GM23338 (cell line): ENCODE data around the gene MED9. TPM values are rescaled to one million over a fixed set of nuclear protein-coding genes. Genes with fewer than 3 reads are reported as not detected.

Experiments
- ATAC-seq: fragments of 200-7000 bp; cut with Tn5 transposase; 3 replicates; pipeline ENCODE4 v1.9.1; 2020
- DNase-seq: peaks from one replicate; pipeline ENCODE4 v3.0.0-alpha.2; 2015; ENCODE audit warnings: low spot score
- H2AFZ ChIP-seq: fragments of 200-600 bp; sonication (generic); 2 replicates; pipeline ENCODE4 v1.8.0; 2016; ENCODE audit warnings: antibody characterized with exemption, mild to moderate bottlenecking, moderate library complexity
- H3F3A ChIP-seq: fragments of 200-600 bp; sonication (generic); replicated peaks from 2 replicates; pipeline ENCODE4 v1.8.0; 2017; ENCODE audit warnings: antibody characterized with exemption, mixed run types, low read depth
- H3K27ac ChIP-seq: fragments of 200-600 bp; sonication (generic); 2 replicates; pipeline ENCODE4 v1.6.1; 2016; ENCODE audit warnings: low read depth
- H3K27me3 ChIP-seq: fragments of 200-600 bp; sonication (generic); 2 replicates; pipeline ENCODE4 v1.8.0; 2016; ENCODE audit warnings: mild to moderate bottlenecking, mixed run types, moderate library complexity; ENCODE audit not compliant: insufficient read depth
- H3K36me3 ChIP-seq: fragments of 200-600 bp; sonication (generic); 2 replicates; pipeline ENCODE4 v1.8.0; 2016; ENCODE audit warnings: mild to moderate bottlenecking; ENCODE audit not compliant: insufficient read depth
- H3K4me1 ChIP-seq: fragments of 200-600 bp; sonication (generic); 2 replicates; pipeline ENCODE4 v1.8.0; 2016; ENCODE audit warnings: mild to moderate bottlenecking, moderate library complexity; ENCODE audit not compliant: insufficient read depth
- H3K4me2 ChIP-seq: fragments of 200-600 bp; sonication (generic); 2 replicates; pipeline ENCODE4 v1.7.1; 2017; ENCODE audit warnings: mixed run types
- H3K4me3 ChIP-seq: fragments of 200-600 bp; sonication (generic); 2 replicates; pipeline ENCODE4 v1.6.1; 2016; ENCODE audit warnings: mixed run types
- H3K79me2 ChIP-seq: fragments of 200-600 bp; sonication (generic); replicated peaks from 2 replicates; pipeline ENCODE4 v1.8.0; 2017; ENCODE audit warnings: mild to moderate bottlenecking; ENCODE audit not compliant: insufficient read depth
- H3K9me2 ChIP-seq: fragments of 200-600 bp; sonication (generic); 2 replicates; pipeline ENCODE4 v1.8.0; 2017; ENCODE audit not compliant: insufficient read depth
- H4K20me1 ChIP-seq: fragments of 200-600 bp; sonication (generic); replicated peaks from 2 replicates; pipeline ENCODE4 v1.8.0; 2017; ENCODE audit warnings: mild to moderate bottlenecking; ENCODE audit not compliant: insufficient read depth
- H3K27ac Mint-ChIP-seq: 2 replicates; pipeline ENCODE4 v1.8.0; 2020; ENCODE audit warnings: inconsistent platforms, mild to moderate bottlenecking, moderate library complexity, mixed read lengths
- H3K27me3 Mint-ChIP-seq: 3 replicates; pipeline ENCODE4 v1.8.0; 2022; ENCODE audit warnings: low read depth, mild to moderate bottlenecking, moderate library complexity, mixed read lengths, inconsistent platforms; ENCODE audit not compliant: insufficient read depth, poor library complexity
- H3K36me3 Mint-ChIP-seq: 3 replicates; pipeline ENCODE4 v1.8.0; 2021; ENCODE audit warnings: low read depth, mild to moderate bottlenecking, inconsistent platforms, moderate library complexity, mixed read lengths
- H3K4me1 Mint-ChIP-seq: 3 replicates; pipeline ENCODE4 v1.8.0; 2020; ENCODE audit warnings: mild to moderate bottlenecking, inconsistent platforms, mixed read lengths
- H3K4me3 Mint-ChIP-seq: 3 replicates; pipeline ENCODE4 v1.8.0; 2021; ENCODE audit warnings: moderate library complexity, mild to moderate bottlenecking, inconsistent platforms, mixed read lengths
- H3K9me3 Mint-ChIP-seq: 3 replicates; pipeline ENCODE4 v1.8.0; 2020; ENCODE audit warnings: moderate library complexity, mild to moderate bottlenecking, inconsistent platforms, mixed read lengths
- CREB1 ChIP-seq: fragments of 250-450 bp; sonication (Bioruptor Pico); IDR thresholded peaks from 2 replicates; pipeline ENCODE4 v1.5.0; 2020; ENCODE audit warnings: low read depth, mild to moderate bottlenecking, moderate library complexity
- EZH2phosphoT487 ChIP-seq: fragments of 200-600 bp; sonication (generic); IDR thresholded peaks from one replicate; pipeline ENCODE4 v1.8.1; 2018; ENCODE audit warnings: antibody characterized with exemption; ENCODE audit not compliant: unreplicated experiment
- NANOG ChIP-seq: IDR thresholded peaks from 2 replicates; pipeline ENCODE4 v1.6.1; 2016; ENCODE audit warnings: antibody characterized with exemption, borderline replicate concordance
- POLR2AphosphoS5 ChIP-seq: IDR thresholded peaks from 2 replicates; pipeline ENCODE4 v1.6.1; 2016; ENCODE audit warnings: antibody characterized with exemption, low read depth
- ZNF114 ChIP-seq: fragments of 250-450 bp; sonication (Bioruptor Pico); IDR thresholded peaks from 2 replicates; pipeline ENCODE4 v1.5.0; 2020; ENCODE audit warnings: mild to moderate bottlenecking, moderate library complexity
- ZNF331 ChIP-seq: fragments of 250-450 bp; sonication (Bioruptor Pico); IDR thresholded peaks from 2 replicates; pipeline ENCODE4 v1.5.0; 2020; ENCODE audit warnings: low read depth, mild to moderate bottlenecking, moderate library complexity
- polyA plus RNA-seq: library from polyadenylated mRNA; unstranded; fragments of >200 nt; fragmentation: Nextera tagmentation; extraction: Ambion mirVana; gene quantifications from 2 replicates; pipeline ENCODE4 v1.2.1, GENCODE V29; 2016
- total RNA-seq: library from RNA; depleted of rRNA; stranded (reverse); fragments of >200 nt; shearing (Covaris generic); gene quantifications from 2 replicates; pipeline ENCODE4 v1.2.3, GENCODE V29; 2014
- TF ChIP-seq, protein P1 (sequence below): IDR thresholded peaks from one replicate; pipeline ENCODE4 v1.6.1; 2018; ENCODE audit warnings: antibody characterized with exemption; ENCODE audit not compliant: unreplicated experiment
- TF ChIP-seq, protein P2 (sequence below), 2 experiments: fragments of 200-600 bp in 1 of 2; sonication (generic) in 1 of 2; conservative IDR thresholded peaks; 2 replicates each; pipeline versions ENCODE4 v1.5.1 to v1.6.1; 2016 to 2017; ENCODE audit warnings: antibody characterized with exemption in 2 of 2, low read depth in 2 of 2, mild to moderate bottlenecking in 2 of 2, moderate library complexity in 1 of 2
- TF ChIP-seq, protein P3 (sequence below): IDR thresholded peaks from 2 replicates; pipeline ENCODE4 v1.6.1; 2016; ENCODE audit warnings: antibody characterized with exemption

The MED9 gene
- total and polyA plus RNA-seq, 2 experiments from 2014 or later, result 17.3 to 19.9 TPM

DNA sequence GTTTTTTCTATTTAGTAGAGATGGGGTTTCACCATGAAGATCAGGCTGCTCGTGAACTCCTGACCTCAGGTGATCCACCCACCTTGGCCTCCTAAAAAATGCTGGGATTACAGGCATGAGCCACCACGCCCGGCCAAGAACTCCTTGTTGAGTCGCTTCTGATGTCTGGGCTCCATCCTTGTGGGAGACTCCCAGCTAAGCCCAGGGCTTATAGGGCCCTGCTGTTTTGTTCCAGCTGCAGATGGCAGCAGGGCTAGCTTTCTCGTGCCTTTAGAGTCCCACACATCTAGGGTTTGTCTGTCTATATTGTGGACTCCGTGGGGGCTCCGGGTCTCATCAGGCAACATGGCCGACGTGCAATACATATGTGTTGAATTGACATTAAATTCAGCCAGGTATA lies 39.3 kb upstream of the MED9 start:
- DNase-seq (no peak), ATAC-seq (no peak)
- Histone ChIP-seq H4K20me1 (no peaks in the 10 kb centered on the region), H3K79me2 (no peaks in the 10 kb centered on the region), H3K4me1 (peaks cover 5% of the 10 kb centered on the region; the same call in 1 of the 2 replicates), H3K4me3 (no peak overlapping the region), H3K27me3 (no peaks in the 10 kb centered on the region), H3K36me3 (no peaks in the 10 kb centered on the region), H3K9me2 (no peaks in the 10 kb centered on the region), H3K4me2 (no peak overlapping the region), H3F3A (no peaks in the 10 kb centered on the region), H3K27ac (no peak overlapping the region), H2AFZ (no peak overlapping the region)
- TF ChIP-seq, protein P1, sequence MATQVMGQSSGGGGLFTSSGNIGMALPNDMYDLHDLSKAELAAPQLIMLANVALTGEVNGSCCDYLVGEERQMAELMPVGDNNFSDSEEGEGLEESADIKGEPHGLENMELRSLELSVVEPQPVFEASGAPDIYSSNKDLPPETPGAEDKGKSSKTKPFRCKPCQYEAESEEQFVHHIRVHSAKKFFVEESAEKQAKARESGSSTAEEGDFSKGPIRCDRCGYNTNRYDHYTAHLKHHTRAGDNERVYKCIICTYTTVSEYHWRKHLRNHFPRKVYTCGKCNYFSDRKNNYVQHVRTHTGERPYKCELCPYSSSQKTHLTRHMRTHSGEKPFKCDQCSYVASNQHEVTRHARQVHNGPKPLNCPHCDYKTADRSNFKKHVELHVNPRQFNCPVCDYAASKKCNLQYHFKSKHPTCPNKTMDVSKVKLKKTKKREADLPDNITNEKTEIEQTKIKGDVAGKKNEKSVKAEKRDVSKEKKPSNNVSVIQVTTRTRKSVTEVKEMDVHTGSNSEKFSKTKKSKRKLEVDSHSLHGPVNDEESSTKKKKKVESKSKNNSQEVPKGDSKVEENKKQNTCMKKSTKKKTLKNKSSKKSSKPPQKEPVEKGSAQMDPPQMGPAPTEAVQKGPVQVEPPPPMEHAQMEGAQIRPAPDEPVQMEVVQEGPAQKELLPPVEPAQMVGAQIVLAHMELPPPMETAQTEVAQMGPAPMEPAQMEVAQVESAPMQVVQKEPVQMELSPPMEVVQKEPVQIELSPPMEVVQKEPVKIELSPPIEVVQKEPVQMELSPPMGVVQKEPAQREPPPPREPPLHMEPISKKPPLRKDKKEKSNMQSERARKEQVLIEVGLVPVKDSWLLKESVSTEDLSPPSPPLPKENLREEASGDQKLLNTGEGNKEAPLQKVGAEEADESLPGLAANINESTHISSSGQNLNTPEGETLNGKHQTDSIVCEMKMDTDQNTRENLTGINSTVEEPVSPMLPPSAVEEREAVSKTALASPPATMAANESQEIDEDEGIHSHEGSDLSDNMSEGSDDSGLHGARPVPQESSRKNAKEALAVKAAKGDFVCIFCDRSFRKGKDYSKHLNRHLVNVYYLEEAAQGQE, result no peak
- TF ChIP-seq POLR2AphosphoS5 (no peak), ZNF331 (no peak), EZH2phosphoT487 (no peak), ZNF114 (CRISPR knock-in tag) (no peak), NANOG (no peak)
- TF ChIP-seq, protein P2, sequence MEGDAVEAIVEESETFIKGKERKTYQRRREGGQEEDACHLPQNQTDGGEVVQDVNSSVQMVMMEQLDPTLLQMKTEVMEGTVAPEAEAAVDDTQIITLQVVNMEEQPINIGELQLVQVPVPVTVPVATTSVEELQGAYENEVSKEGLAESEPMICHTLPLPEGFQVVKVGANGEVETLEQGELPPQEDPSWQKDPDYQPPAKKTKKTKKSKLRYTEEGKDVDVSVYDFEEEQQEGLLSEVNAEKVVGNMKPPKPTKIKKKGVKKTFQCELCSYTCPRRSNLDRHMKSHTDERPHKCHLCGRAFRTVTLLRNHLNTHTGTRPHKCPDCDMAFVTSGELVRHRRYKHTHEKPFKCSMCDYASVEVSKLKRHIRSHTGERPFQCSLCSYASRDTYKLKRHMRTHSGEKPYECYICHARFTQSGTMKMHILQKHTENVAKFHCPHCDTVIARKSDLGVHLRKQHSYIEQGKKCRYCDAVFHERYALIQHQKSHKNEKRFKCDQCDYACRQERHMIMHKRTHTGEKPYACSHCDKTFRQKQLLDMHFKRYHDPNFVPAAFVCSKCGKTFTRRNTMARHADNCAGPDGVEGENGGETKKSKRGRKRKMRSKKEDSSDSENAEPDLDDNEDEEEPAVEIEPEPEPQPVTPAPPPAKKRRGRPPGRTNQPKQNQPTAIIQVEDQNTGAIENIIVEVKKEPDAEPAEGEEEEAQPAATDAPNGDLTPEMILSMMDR (conservative IDR thresholded peaks at IDR 0.05; ENCODE audit: low read depth in 2 of 2), result no peak
- TF ChIP-seq, protein P3, sequence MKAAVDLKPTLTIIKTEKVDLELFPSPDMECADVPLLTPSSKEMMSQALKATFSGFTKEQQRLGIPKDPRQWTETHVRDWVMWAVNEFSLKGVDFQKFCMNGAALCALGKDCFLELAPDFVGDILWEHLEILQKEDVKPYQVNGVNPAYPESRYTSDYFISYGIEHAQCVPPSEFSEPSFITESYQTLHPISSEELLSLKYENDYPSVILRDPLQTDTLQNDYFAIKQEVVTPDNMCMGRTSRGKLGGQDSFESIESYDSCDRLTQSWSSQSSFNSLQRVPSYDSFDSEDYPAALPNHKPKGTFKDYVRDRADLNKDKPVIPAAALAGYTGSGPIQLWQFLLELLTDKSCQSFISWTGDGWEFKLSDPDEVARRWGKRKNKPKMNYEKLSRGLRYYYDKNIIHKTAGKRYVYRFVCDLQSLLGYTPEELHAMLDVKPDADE, result no peak
- Mint-ChIP-seq H3K27ac (no peak overlapping the region), H3K36me3 (no peaks in the 10 kb centered on the region), H3K27me3 (peaks cover 8% of the 10 kb centered on the region), H3K4me3 (no peak overlapping the region), H3K4me1 (peaks cover 7% of the 10 kb centered on the region; the same call in 2 of the 3 replicates), H3K9me3 (peaks cover 3% of the 10 kb centered on the region; the same call in 1 of the 3 replicates)

DNA sequence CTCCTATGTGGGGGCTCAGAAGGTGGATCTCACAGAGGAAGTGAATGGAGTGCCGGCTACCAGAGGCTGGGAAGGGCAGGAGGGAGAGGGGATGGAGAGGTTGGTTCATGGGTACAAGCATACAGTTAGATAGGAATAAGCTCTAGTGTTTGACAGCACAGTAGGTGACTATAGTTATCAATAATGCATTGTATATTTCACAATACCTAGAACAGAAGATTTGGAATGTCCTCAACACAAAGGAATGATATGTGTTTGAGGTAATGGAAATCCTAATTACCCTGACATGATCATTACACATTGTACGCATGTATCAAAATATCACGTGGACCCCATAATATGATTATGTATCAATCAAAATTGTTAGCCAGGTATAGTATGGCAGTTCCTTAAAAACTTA lies 38.9 kb upstream of the MED9 start:
- Mint-ChIP-seq H3K27ac (no peak overlapping the region), H3K9me3 (peaks cover 3% of the 10 kb centered on the region; the same call in 1 of the 3 replicates), H3K4me3 (no peak overlapping the region), H3K4me1 (peaks cover 7% of the 10 kb centered on the region; the same call in 2 of the 3 replicates), H3K36me3 (no peaks in the 10 kb centered on the region), H3K27me3 (peaks cover 8% of the 10 kb centered on the region)
- Histone ChIP-seq H3K4me3 (no peak overlapping the region), H2AFZ (no peak overlapping the region), H3K79me2 (no peaks in the 10 kb centered on the region), H3K27me3 (no peaks in the 10 kb centered on the region), H4K20me1 (no peaks in the 10 kb centered on the region), H3F3A (no peaks in the 10 kb centered on the region), H3K27ac (no peak overlapping the region), H3K9me2 (no peaks in the 10 kb centered on the region), H3K4me1 (peaks cover 5% of the 10 kb centered on the region; the same call in 1 of the 2 replicates), H3K36me3 (no peaks in the 10 kb centered on the region), H3K4me2 (no peak overlapping the region)
- ATAC-seq (no peak), DNase-seq (no peak)
- TF ChIP-seq EZH2phosphoT487, result no peak
- no peak for TF ChIP-seq POLR2AphosphoS5
- no peak for TF ChIP-seq NANOG
- no peak for TF ChIP-seq CREB1 (CRISPR knock-in tag)
